ENCODE data around the gene ARMH1. TPM values are rescaled to one million over a fixed set of nuclear protein-coding genes. Genes with fewer than 3 reads are reported as not detected.

Gene ARMH1
- total RNA-seq (2022; extraction: Qiagen RNA extraction; ENCODE audit: low read depth) = 0.28 to 1.2 TPM (median 0.85 TPM) in 5 replicates

DNA sequence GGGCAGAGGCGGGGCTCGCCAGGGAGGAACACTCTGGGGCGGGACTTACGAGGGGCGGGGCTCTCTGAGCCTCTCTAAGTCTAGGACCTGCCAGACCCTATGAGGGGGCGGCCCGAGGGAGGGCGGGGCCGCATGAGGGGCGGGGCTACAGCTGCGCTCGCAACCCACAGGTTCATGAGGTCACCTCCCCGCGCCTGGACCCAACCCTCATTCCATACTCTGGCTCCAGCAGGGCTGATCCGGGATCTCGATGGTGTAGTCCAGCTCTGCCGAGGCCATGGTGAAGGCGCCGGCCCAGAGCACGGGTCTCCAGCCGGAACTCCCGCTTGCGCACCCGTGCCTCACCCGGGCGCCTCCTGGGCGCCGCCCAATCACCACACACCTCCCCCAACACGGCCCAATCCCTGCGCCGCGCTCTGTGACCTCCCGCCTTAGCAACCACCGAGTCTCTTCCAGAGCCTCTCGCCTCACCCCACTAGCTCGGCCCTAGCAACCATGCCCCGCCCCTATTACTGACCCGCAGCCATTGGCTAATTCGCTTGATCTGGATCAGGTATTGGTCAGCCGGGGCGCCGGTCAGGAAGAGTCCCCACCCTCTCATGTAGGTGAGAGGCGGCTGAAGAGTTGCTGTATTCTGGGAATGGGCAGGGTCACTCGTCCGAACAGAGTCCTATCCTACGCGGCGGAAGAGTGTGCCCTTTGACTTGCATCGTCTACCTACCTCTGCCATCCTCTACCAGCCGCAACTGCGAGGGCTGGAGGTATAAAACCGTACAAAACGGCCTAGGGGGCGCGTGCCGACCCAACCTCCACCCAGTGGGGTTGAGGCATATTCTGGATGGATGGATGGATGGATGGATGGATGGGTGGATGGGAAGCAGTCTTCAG lies at the start of gene ARMH1, which contains the start of gene TMEM53:
Gene ARMH1, plus strand, starts transcription at position 602 of the 888 bp plus-strand sequence. CDS start 14,984 bp downstream, outside the sequence.
Gene TMEM53, minus strand, starts transcription at position 369 of the 888 bp plus-strand sequence. Its CDS starts 90 bp downstream, at position 279.

DNA sequence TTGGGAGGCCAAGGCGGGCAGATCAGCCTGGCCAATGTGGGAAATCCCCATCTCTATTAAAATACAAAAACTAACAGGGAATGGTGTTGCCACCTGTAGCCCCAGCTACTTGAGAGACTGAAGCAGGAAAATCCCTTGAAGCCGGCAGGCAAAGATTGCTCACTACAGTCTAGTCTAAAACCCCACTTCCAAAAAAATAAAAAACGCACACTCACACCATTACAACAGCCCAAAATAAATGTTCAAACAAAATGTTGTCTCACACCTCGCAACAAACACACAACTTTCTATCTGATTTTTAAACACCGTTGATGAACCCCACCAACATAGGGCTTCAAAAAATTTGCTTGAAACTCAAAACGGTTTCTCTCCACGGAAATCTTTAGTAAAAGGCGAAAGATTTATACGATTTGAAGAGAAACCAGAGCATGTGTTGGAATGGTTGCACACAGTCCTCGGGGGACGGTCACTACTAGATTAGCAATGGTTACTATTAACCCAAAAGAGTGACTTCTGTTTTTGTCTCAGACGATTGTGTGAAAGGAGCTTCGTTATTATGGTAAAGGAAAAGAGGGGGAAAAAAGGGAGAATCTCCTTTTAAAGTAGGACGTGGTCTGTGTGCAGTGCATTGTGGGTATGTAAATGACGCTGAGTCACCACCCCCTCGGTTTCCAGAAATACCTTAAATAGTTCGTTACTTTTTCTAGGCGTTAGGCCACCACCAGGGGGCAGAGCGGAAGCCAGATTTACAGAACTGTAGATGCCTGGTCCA lies 56.4 kb downstream of the ARMH1 start, which contains the start of gene RNU5D-1:
Gene RNU5D-1, minus strand, starts transcription at position 430 of the 772 bp plus-strand sequence.

DNA sequence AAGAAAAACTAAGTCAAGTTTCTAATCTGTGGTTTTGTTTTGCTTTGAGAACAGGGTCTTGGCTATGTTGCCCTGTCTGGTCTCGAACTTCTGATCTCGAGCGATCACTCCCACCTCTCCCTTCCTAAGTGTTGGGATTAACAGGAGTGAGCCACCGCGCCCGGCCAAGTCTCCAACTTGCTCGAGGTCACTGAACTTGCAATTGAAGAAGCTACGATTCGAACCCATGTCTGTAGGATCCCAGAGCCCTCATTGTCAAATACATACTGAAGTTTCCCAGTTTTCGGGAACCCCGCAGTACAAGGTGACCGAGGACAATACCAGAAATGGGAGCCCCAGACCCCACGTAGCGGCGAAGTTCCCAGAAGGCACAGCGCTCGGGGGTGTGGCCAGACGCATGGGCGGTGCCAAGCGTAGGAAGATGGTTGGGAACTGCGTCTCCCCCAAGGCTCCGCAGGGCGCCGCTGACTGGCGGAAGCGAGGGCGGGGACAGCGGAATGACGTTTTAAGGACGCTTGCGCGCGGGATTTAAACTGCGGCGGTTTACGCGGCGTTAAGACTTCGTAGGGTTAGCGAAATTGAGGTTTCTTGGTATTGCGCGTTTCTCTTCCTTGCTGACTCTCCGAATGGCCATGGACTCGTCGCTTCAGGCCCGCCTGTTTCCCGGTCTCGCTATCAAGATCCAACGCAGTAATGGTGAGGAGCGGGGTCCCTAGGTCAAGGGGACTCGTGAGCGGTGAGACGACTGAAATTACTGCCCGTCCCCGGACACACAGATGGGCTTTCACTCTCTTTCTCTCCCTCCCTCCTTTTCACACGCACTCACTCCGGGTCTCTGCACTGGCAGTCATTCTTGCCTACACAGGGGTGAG lies 65.0 kb downstream of the ARMH1 start, which contains the start of gene KIF2C:
Gene KIF2C, plus strand, starts transcription at position 531 of the 872 bp plus-strand sequence. Its CDS starts 96 bp downstream, at position 627.

Other genes with a start within 250 kb of the ARMH1 start
- 7.6 to 13.6 TPM (median 9.5 TPM) in 5 replicates for gene TMEM53, start 233 bp upstream of the ARMH1 start, total RNA-seq (2022; extraction: Qiagen RNA extraction; ENCODE audit: low read depth)
- gene RNU5D-1, start 56.5 kb downstream of the ARMH1 start, total RNA-seq (2022; extraction: Qiagen RNA extraction; ENCODE audit: low read depth) = not detected in 5 replicates
- gene KIF2C, start 65.1 kb downstream of the ARMH1 start, total RNA-seq (2022; extraction: Qiagen RNA extraction; ENCODE audit: low read depth) = 39.1 to 45.8 TPM (median 42.7 TPM) in 5 replicates
- 1,540 to 1,813 TPM (median 1,677 TPM) in 5 replicates for gene RPS8, start 100.8 kb downstream of the ARMH1 start, total RNA-seq (2022; extraction: Qiagen RNA extraction; ENCODE audit: low read depth)
- 0.16 to 0.37 TPM (median 0.29 TPM) in 5 replicates for gene BEST4, start 113.5 kb downstream of the ARMH1 start, total RNA-seq (2022; extraction: Qiagen RNA extraction; ENCODE audit: low read depth)
- gene PLK3, start 125.7 kb downstream of the ARMH1 start, total RNA-seq (2022; extraction: Qiagen RNA extraction; ENCODE audit: low read depth) = 12.3 to 19.5 TPM (median 17.5 TPM) in 5 replicates
- 0.32 to 0.64 TPM (median 0.48 TPM) in 4 of 5 replicates, not detected in the other for gene DYNLT4, start 132.6 kb downstream of the ARMH1 start, total RNA-seq (2022; extraction: Qiagen RNA extraction; ENCODE audit: low read depth)
- gene BTBD19, start 133.8 kb downstream of the ARMH1 start, total RNA-seq (2022; extraction: Qiagen RNA extraction; ENCODE audit: low read depth) = 2.2 to 3.3 TPM (median 2.7 TPM) in 5 replicates
- gene PTCH2, start 168.5 kb downstream of the ARMH1 start, total RNA-seq (2022; extraction: Qiagen RNA extraction; ENCODE audit: low read depth) = 0.14 to 0.30 TPM (median 0.20 TPM) in 5 replicates

Data from A549 treated with RU486 at 1 μM for 4 hours (cell line).